ENCODE measurements around the gene SLC6A3. TPM values are rescaled to one million over a fixed set of nuclear protein-coding genes. Genes with fewer than 3 reads are reported as not detected.

The SLC6A3 gene
- total and polyA plus RNA-seq, 9 of the 15 experiments (the other 6 are each of a cell fraction or from before 2014, with no cell fraction given): not detected

- FAIRE-seq: no peak
Measured at GRCh38 chr5:1430121-1430795, 15.0 kb downstream of the SLC6A3 start.

More at GRCh38 chr5:1430121-1430795, 15.0 kb downstream of the SLC6A3 start:
- intact Hi-C loops (cut with micrococcal nuclease) (no loop called here), in situ Hi-C loops (cut with MboI) (no loop called here)
- Histone ChIP-seq H3K27me3 (ENCODE audit: control insufficient read depth in 2 of 2, insufficient read depth in 2 of 2, low read length in 2 of 2) (peaks cover 25 to 53% of the 10 kb centered on the region in 2 experiments; a peak in 4 of 5 replicates), H3K79me2 (ENCODE audit: control insufficient read depth, insufficient read depth, low read length) (no peaks in the 10 kb centered on the region), H3K9me3 (replicated peaks; ENCODE audit: control insufficient read depth, insufficient read depth, low read depth, low read length) (0 out of 2 replicates have a peak, but pooled peaks cover 2% of the 10 kb centered on the region), H3K9me1 (ENCODE audit: control insufficient read depth, insufficient read depth, low read length) (no peaks in the 10 kb centered on the region), H3K4me1 (replicated peaks in 1 of 2; ENCODE audit: control insufficient read depth in 2 of 2, insufficient read depth in 2 of 2, low read length in 2 of 2) (no peaks in the 10 kb centered on the region), H3K9ac (ENCODE audit: insufficient read depth in 1 of 2, low read depth in 2 of 2, low read length in 2 of 2) (no peak overlapping the region), H3K27ac (ENCODE audit: extremely low read depth, low read depth, low read length) (no peak overlapping the region), H2AFZ (ENCODE audit: low read depth, low read length) (no peak overlapping the region), H3K4me3 (no peak overlapping the region), H4K20me1 (replicated peaks; ENCODE audit: control insufficient read depth, insufficient read depth, low read length) (no peaks in the 10 kb centered on the region; the same call in 1 of the 2 replicates), H3K4me2 (ENCODE audit: insufficient read depth, low read length) (no peak overlapping the region), H3K36me3 (ENCODE audit: control insufficient read depth, insufficient read depth, low read length) (no peaks in the 10 kb centered on the region)
- no TSS peak for BruUV-seq (replicated peaks)
- CTCF ChIA-PET (ENCODE audit: low intra/inter-chr PET ratio): no interaction called here
- DNase-seq (ENCODE audit: extremely low read depth in 1 of 4, low spot score in 3 of 4) (no peak), ATAC-seq (no peak)
- WGBS (ENCODE audit: insufficient coverage, low coverage, missing lambda C conversion rate): 5% methylated on average over 24 of the region's 26 CpGs
- POLR2A ChIA-PET: no interaction called here
- no peak for TF ChIP-seq MXD1 (CRISPR knock-in tag; IDR thresholded peaks at IDR 0.05; ENCODE audit: borderline replicate concordance, poor library complexity, severe bottlenecking)
- TF ChIP-seq, protein P1, sequence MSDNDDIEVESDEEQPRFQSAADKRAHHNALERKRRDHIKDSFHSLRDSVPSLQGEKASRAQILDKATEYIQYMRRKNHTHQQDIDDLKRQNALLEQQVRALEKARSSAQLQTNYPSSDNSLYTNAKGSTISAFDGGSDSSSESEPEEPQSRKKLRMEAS (CRISPR knock-in tag; IDR thresholded peaks at IDR 0.05): no peak
- no peak for TF ChIP-seq KHSRP (IDR thresholded peaks at IDR 0.05)
- TF ChIP-seq, protein P2, sequence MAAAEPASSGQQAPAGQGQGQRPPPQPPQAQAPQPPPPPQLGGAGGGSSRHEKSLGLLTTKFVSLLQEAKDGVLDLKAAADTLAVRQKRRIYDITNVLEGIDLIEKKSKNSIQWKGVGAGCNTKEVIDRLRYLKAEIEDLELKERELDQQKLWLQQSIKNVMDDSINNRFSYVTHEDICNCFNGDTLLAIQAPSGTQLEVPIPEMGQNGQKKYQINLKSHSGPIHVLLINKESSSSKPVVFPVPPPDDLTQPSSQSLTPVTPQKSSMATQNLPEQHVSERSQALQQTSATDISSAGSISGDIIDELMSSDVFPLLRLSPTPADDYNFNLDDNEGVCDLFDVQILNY (CRISPR knock-in tag; IDR thresholded peaks at IDR 0.05): no peak
